SK-N-MC (cell line): ENCODE data around the gene MIF4GD.

Source experiments
- EZH2 ChIP-seq: fragments of 200-600 bp; sonication (generic); IDR thresholded peaks from one replicate; pipeline ENCODE4 v1.6.1; 2017; ENCODE audit warnings: antibody characterized with exemption
- FOXP2 ChIP-seq: optimal IDR thresholded peaks from 2 replicates; pipeline ENCODE3; 2011; ENCODE audit warnings: mild to moderate bottlenecking, moderate library complexity; ENCODE audit not compliant: insufficient read depth; ENCODE audit errors: extremely low read length, control extremely low read depth

DNA sequence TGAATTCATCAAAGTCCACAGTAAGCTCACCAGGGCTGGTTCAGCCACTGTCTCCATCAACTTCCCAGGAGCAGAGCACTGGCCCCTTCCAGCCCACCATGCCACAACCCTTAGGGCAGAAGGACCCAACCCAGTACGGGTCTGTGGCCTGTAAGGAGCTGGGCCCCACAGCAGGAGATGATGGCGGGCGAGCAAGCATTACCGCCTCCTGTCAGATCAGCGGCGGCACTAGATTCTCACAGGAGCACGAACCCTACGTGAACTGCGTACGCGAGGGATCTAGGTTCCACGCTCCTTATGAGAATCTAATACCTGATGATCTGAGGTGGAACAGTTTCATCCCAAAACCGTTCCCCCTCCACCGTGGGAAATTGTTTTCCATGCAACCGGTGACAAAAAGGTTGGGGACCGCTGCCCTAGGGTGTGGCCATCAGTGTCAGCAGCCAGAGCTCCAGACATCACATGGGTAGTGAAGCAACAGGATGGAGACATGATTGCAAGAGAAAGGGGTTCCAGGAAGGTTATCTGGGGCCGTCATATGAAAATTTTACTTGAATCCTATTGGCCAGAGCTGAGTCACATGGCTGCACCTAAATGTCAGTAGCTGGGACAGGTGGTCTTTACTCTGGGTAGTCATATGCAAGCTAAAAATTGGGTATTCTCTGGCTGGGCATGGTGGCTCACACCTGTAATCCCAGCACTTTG, 30.6 kb upstream of the MIF4GD start:
- TF ChIP-seq FOXP2 (no peak), EZH2 (no peak)
